IMR-90 (cell line): ENCODE data around the gene IRF5. TPM values are rescaled to one million over a fixed set of nuclear protein-coding genes. Genes with fewer than 3 reads are reported as not detected.

ENCODE experiments used
- ATAC-seq: fragments of 200-7000 bp; cut with Tn5 transposase; 2 replicates; pipeline ENCODE4 v1.9.1; 2020; ENCODE audit warnings: low read depth, mild to moderate bottlenecking, moderate library complexity
- BruUV-seq: library from RNA; stranded (reverse); fragments of 400-500 nt; replicated peaks from 2 replicates; lab custom pipeline; 2021; lab: Mats Ljungman, UMichigan
- CTCF ChIA-PET: fragments of 300-600 bp; formaldehyde crosslinking; extraction: SDS; loops from one replicate; lab custom pipeline; 2021; ENCODE audit warnings: antibody characterized with exemption; lab: Yijun Ruan, JAX
- POLR2A ChIA-PET: fragments of 300-600 bp; sonication (Branson Sonifier 250); formaldehyde crosslinking; loops from one replicate; lab custom pipeline; 2022; ENCODE audit warnings: antibody characterized with exemption; ENCODE audit not compliant: unreplicated experiment; lab: Charles Lee
- DNase-seq: peaks from one replicate; pipeline ENCODE4 v3.0.0; 2013
- H2AFZ ChIP-seq: replicated peaks from 2 replicates; pipeline ENCODE3; 2013; ENCODE audit warnings: low read length, mild to moderate bottlenecking; ENCODE audit not compliant: poor library complexity
- H2AK5ac ChIP-seq: 2 replicates; pipeline ENCODE4 v1.6.1; 2013; ENCODE audit warnings: low read depth, low read length, inconsistent platforms
- H2AK9ac ChIP-seq: replicated peaks from 2 replicates; pipeline ENCODE3; 2013; ENCODE audit warnings: mild to moderate bottlenecking, low read depth, low read length, moderate library complexity; ENCODE audit not compliant: poor library complexity
- H2BK120ac ChIP-seq: 2 replicates; pipeline ENCODE4 v1.6.1; 2013; ENCODE audit warnings: low read depth, low read length, inconsistent platforms
- H2BK15ac ChIP-seq: 3 replicates; pipeline ENCODE4 v1.6.1; 2013; ENCODE audit warnings: low read depth, low read length, inconsistent platforms
- H2BK20ac ChIP-seq: 2 replicates; pipeline ENCODE4 v1.6.1; 2013; ENCODE audit warnings: low read depth, mild to moderate bottlenecking, inconsistent platforms, low read length, moderate library complexity
- H2BK5ac ChIP-seq: 2 replicates; pipeline ENCODE4 v1.6.1; 2013; ENCODE audit warnings: mild to moderate bottlenecking, low read depth, low read length, inconsistent platforms; ENCODE audit not compliant: poor library complexity, severe bottlenecking
- H3K14ac ChIP-seq: replicated peaks from 2 replicates; pipeline ENCODE4 v1.6.1; 2013; ENCODE audit warnings: low read depth, low read length, inconsistent platforms
- H3K18ac ChIP-seq: 2 replicates; pipeline ENCODE4 v1.6.1; 2013; ENCODE audit warnings: low read depth, low read length, control low read depth
- H3K23ac ChIP-seq: 2 replicates; pipeline ENCODE4 v1.6.1; 2013; ENCODE audit warnings: low read depth, low read length, inconsistent platforms
- H3K27ac ChIP-seq: 2 replicates; pipeline ENCODE4 v1.5.1; 2013; ENCODE audit warnings: mild to moderate bottlenecking, control low read depth, low read length; ENCODE audit not compliant: insufficient read depth
- H3K27me3 ChIP-seq: 2 replicates; pipeline ENCODE4 v1.6.1; 2013; ENCODE audit warnings: low read length; ENCODE audit not compliant: control insufficient read depth, insufficient read depth
- H3K36me3 ChIP-seq: 2 replicates; pipeline ENCODE4 v1.6.1; 2013; ENCODE audit warnings: low read length, mixed read lengths; ENCODE audit not compliant: control insufficient read depth, insufficient read depth
- H3K4ac ChIP-seq: 2 replicates; pipeline ENCODE4 v1.6.1; 2013; ENCODE audit warnings: low read depth, low read length, inconsistent platforms
- H3K4me1 ChIP-seq: 2 replicates; pipeline ENCODE4 v1.6.1; 2013; ENCODE audit warnings: low read length, mixed read lengths; ENCODE audit not compliant: control insufficient read depth, insufficient read depth
- H3K4me2 ChIP-seq: 2 replicates; pipeline ENCODE4 v1.6.1; 2013; ENCODE audit warnings: low read depth, mild to moderate bottlenecking, control low read depth, low read length, moderate library complexity
- H3K4me3 ChIP-seq: 2 replicates; pipeline ENCODE4 v1.5.1; 2013; ENCODE audit warnings: low read depth, mild to moderate bottlenecking, control low read depth, low read length, moderate library complexity; ENCODE audit not compliant: insufficient read depth
- H3K56ac ChIP-seq: 2 replicates; pipeline ENCODE4 v1.6.1; 2013; ENCODE audit warnings: low read length, inconsistent platforms; ENCODE audit not compliant: insufficient read depth; ENCODE audit errors: extremely low read depth
- H3K79me1 ChIP-seq, 2 experiments: 2 replicates each; pipeline ENCODE4 v1.6.1; 2013; ENCODE audit warnings: low read length in 2 of 2, inconsistent platforms in 1 of 2, low read depth in 1 of 2
- H3K9ac ChIP-seq: 2 replicates; pipeline ENCODE4 v1.6.1; 2013; ENCODE audit warnings: low read depth, low read length, control low read depth
- H3K9me1 ChIP-seq: 2 replicates; pipeline ENCODE4 v1.6.1; 2013; ENCODE audit warnings: low read length, inconsistent platforms; ENCODE audit not compliant: insufficient read depth
- H3K9me3 ChIP-seq: 2 replicates; pipeline ENCODE4 v1.6.1; 2013; ENCODE audit warnings: low read length; ENCODE audit not compliant: control insufficient read depth, insufficient read depth
- H4K20me1 ChIP-seq: 2 replicates; pipeline ENCODE4 v1.6.1; 2013; ENCODE audit warnings: low read length, inconsistent platforms; ENCODE audit not compliant: insufficient read depth
- H4K5ac ChIP-seq: 2 replicates; pipeline ENCODE4 v1.6.1; 2013; ENCODE audit warnings: mild to moderate bottlenecking, low read depth, low read length, control low read depth
- H4K8ac ChIP-seq, 2 experiments: 2 replicates each; pipeline ENCODE4 v1.6.1; 2013; ENCODE audit warnings: low read depth in 2 of 2, low read length in 2 of 2, control low read depth in 1 of 2, inconsistent platforms in 1 of 2
- H4K91ac ChIP-seq: 2 replicates; pipeline ENCODE4 v1.6.1; 2013; ENCODE audit warnings: low read depth, low read length, inconsistent platforms; ENCODE audit not compliant: insufficient read depth
- CHD1 ChIP-seq: IDR thresholded peaks from 2 replicates; pipeline ENCODE4 v1.6.1; 2012; ENCODE audit warnings: low read depth, low read length, improper control_type of control experiment
- MAFK ChIP-seq: IDR thresholded peaks from 2 replicates; pipeline ENCODE4 v1.6.1; 2012; ENCODE audit warnings: low read depth, low read length, improper control_type of control experiment
- MXI1 ChIP-seq: IDR thresholded peaks from 2 replicates; pipeline ENCODE4 v1.6.1; 2012; ENCODE audit warnings: low read depth, mild to moderate bottlenecking, low read length, moderate library complexity, borderline replicate concordance
- NFE2L2 ChIP-seq: fragments of 150-350 bp; IDR thresholded peaks from 2 replicates; pipeline ENCODE4 v1.6.1; 2016; ENCODE audit warnings: low read depth, mild to moderate bottlenecking, low read length
- POLR2A ChIP-seq: IDR thresholded peaks from 2 replicates; pipeline ENCODE4 v1.6.1; 2012; ENCODE audit warnings: mild to moderate bottlenecking, low read depth, low read length
- RCOR1 ChIP-seq: IDR thresholded peaks from 2 replicates; pipeline ENCODE4 v1.6.1; 2012; ENCODE audit warnings: mild to moderate bottlenecking, low read length, improper control_type of control experiment; ENCODE audit not compliant: insufficient replicate concordance
- RFX5 ChIP-seq: IDR thresholded peaks from 2 replicates; pipeline ENCODE4 v1.8.0; 2012; ENCODE audit warnings: low read depth, mild to moderate bottlenecking, low read length, moderate library complexity
- SMC3 ChIP-seq: fragments of 150-350 bp; IDR thresholded peaks from 2 replicates; pipeline ENCODE4 v1.6.1; 2016; ENCODE audit warnings: low read depth, mild to moderate bottlenecking, antibody characterized with exemption, low read length, moderate library complexity
- WGBS, 2 experiments: methylation state at CpG; one replicate each; pipeline versions ENCODE4 v1.1.5 to v1.1.7; 2013; ENCODE audit warnings: missing lambda C conversion rate in 2 of 2; ENCODE audit not compliant: insufficient read length in 1 of 2; ENCODE audit errors: extremely low coverage in 2 of 2; 5-methylcytosine and 5-hydroxymethylcytosine counted together
- dilution Hi-C: fragments of 300-500 bp; cut with HindIII; formaldehyde crosslinking; loops from one replicate; pipeline ENCODE4 v1.14.3; 2018; ENCODE audit warnings: low sequenced_read_pairs; ENCODE audit not compliant: unreplicated experiment
- in situ Hi-C: fragments of 300-500 bp; cut with MboI; formaldehyde crosslinking; loops from 3 replicates; pipeline ENCODE4 v1.14.3; 2019; ENCODE audit warnings: low sequenced_read_pairs, inconsistent platforms, mixed read lengths
- intact Hi-C: fragments of 100-400 bp; cut with micrococcal nuclease; formaldehyde crosslinking; loops from 2 replicates; pipeline ENCODE4 v1.10.0; 2022
- polyA plus RNA-seq, 3 experiments: library from polyadenylated mRNA; depleted of rRNA; stranded (reverse); fragments of >200 nt; gene quantifications; 2 replicates each; pipeline ENCODE4 v1.2.3, GENCODE V29; 2012; ENCODE audit warnings: low replicate concordance in 1 of 3
- total RNA-seq: library from RNA; depleted of rRNA; stranded (reverse); fragments of >200 nt; gene quantifications from 2 replicates; pipeline ENCODE4 v1.2.3, GENCODE V29; 2012

Gene IRF5
- total and polyA plus RNA-seq, 2 of the 4 experiments (the other 2 are of a cell fraction) = 0.14 to 0.18 TPM

GRCh38 chr7:128931965-128932861 lies 5.5 kb upstream of the IRF5 start:
- dilution Hi-C loops = no loop called here
- no peaks in the 10 kb centered on the region for H3K4me1 ChIP-seq
- no peak overlapping the region for H3K56ac ChIP-seq
- H4K91ac ChIP-seq = no peak overlapping the region
- DNase-seq (no peak), ATAC-seq (no peak)
- peaks cover 72% of the 10 kb centered on the region for H3K27me3 ChIP-seq
- no peak overlapping the region for H3K4ac ChIP-seq
- no peak overlapping the region for H3K14ac ChIP-seq
- in situ Hi-C loops = no loop called here
- no peak overlapping the region for H4K8ac ChIP-seq
- no peaks in the 10 kb centered on the region for H3K79me1 ChIP-seq
- no peak overlapping the region for H2AK5ac ChIP-seq
- WGBS, 2 experiments = 82% methylated on average over 4 of the region's 19 CpGs; no CpG with 5 or more reads in 1 of the 2 experiments
- no peak overlapping the region for H3K4me3 ChIP-seq
- H3K4me2 ChIP-seq = no peak overlapping the region
- H4K5ac ChIP-seq = no peak overlapping the region
- H2BK120ac ChIP-seq = no peak overlapping the region
- POLR2A ChIA-PET = no interaction called here
- BruUV-seq = no TSS peak
- H4K20me1 ChIP-seq = no peaks in the 10 kb centered on the region; the same call in 1 of the 2 replicates
- no peak overlapping the region for H2AFZ ChIP-seq
- H3K9me3 ChIP-seq = no peaks in the 10 kb centered on the region
- CTCF ChIA-PET = no interaction called here
- H3K23ac ChIP-seq = no peak overlapping the region
- no peak overlapping the region for H2BK5ac ChIP-seq
- no peak overlapping the region for H3K9ac ChIP-seq
- no peak overlapping the region for H3K27ac ChIP-seq
- H3K18ac ChIP-seq = no peak overlapping the region
- intact Hi-C loops = no loop called here
- H3K36me3 ChIP-seq = no peaks in the 10 kb centered on the region
- no peak overlapping the region for H2BK20ac ChIP-seq
- no peaks in the 10 kb centered on the region for H3K9me1 ChIP-seq
- TF ChIP-seq NFE2L2 (no peak), RFX5 (no peak), RCOR1 (no peak), MXI1 (no peak), POLR2A (no peak), MAFK (no peak), CHD1 (no peak), SMC3 (no peak)
- H2AK9ac ChIP-seq = no peak overlapping the region
- no peak overlapping the region for H2BK15ac ChIP-seq
